DMS 273 (cell line): ENCODE results near the gene WNT10A.

Experiments used
- DNase-seq: peaks from one replicate; lab custom pipeline; 2025; ENCODE audit not compliant: unreplicated experiment; lab: John Stamatoyannopoulos, UW

WNT10A gene

DNA sequence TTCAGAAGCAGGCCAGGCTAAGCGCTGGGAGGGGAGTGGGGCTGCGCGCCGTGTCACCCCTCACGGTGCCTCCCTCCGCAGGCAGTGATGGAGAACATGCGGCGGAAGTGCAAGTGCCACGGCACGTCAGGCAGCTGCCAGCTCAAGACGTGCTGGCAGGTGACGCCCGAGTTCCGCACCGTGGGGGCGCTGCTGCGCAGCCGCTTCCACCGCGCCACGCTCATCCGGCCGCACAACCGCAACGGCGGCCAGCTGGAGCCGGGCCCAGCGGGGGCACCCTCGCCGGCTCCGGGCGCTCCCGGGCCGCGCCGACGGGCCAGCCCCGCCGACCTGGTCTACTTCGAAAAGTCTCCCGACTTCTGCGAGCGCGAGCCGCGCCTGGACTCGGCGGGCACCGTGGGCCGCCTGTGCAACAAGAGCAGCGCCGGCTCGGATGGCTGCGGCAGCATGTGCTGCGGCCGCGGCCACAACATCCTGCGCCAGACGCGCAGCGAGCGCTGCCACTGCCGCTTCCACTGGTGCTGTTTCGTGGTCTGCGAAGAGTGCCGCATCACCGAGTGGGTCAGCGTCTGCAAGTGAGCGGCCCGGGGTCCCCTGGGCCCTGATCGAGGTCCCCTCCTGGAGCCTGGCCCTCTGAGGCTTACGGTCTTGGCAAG lies 12.2 kb downstream of the WNT10A start:
- peak; percentile 89 for DNase-seq

DNA sequence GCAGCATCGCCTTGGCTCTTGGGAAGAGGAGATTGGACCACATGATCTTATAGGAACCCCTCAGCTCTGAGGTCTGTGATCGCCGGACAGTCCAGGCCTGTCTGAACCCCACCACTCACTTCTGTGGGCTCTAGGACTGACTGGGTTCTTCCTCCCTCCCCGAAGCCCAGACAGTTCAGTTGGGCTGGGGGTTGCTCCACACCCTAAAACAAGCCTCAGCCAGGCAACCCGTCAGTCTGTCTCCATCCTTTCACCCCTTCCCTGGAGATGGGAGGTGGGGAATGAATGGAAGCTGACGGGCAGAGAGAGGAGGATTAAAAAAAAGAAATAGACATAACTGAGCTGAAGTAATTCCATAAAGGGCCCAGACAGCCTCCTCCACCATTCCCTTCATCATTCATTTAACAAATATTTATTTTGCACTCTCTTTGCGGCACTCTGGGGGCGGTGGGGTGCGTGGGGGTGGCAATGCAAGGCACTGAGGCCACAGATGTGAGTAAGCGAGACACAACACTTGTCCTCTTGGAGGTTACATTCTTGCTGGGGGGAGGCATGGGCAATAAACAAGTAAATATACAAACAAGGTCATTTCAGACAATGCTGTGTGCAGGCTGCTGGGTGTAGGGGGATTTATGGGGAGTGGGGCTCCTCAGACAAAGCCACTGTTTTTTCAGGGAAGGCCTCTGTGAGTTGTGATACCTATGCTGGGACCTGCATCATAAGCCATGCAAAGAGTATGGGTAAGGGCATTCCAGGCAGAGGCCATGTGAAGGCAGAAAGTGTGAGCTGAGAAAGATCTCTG lies 12.9 kb downstream of the WNT10A start:
- DNase-seq: no peak

DNA sequence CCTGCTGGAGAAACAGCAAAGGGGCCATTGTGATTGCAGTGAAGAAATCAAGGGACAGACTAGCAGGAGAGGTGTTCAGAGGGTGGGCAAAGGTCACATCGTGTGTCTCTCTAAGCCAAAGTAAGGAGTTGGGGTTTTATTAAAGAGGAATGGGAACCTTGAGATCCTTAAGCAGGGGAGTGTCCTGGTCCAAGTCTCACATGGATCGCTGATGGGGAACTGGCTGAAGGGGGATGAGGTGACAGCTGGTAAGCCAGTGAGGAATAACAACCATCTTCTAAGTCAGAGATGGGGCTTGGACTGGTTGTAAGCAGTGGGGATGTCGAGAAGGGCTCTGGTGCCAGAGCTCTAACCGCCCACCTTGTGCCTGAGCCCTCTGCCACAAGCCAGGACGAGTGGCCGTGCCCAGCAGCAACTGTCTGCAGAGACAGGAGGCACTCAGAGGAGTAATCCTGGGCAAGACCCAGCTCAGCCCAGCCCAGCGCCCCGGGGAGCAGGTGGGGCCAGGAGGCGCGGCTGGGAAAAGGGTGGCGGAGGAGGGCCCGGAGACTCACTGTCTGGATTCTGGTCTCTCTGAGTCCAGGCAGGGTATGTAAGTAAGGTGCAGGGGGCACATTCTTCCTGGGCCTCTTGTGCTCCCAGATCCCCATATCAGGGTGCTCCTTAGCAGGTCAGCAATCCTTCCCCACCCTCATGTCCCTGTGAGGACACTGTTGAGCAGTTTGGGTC lies 13.7 kb downstream of the WNT10A start:
- DNase-seq: peak; percentile 51

DNA sequence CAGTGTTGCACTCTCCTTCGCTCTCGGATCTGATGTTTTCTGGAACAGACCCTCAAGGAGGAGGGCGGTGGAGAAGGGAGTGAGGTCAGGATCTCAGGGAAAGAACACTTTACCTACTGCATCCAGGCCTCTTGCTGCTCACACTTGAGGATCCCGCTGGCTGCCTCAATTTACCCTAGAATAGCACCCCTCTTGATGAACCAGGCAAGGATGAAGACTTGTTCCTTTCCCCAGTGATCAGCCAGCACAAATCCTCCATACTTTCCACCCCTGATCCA lies 14.2 kb downstream of the WNT10A start:
- no peak for DNase-seq

DNA sequence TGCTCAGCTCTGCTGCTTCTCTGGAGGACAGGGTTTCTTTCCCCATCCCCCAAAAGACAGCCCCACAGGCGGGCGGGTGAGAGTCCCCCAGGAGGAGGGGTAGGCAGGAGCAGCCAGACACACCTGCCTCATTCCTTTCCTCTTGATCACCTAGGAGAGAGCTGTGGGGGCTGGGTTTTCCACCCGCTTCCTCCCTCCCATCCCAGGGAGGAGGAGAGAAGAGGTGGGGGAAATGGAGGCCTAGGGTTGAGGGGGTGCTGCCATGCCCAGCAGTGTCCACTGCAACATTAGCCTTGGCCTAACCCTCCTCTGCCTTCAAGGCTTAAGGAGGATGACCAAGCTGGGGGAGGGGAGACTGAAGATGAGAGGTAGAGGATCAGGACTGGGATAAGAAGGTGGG lies 14.7 kb downstream of the WNT10A start:
- no peak for DNase-seq

DNA sequence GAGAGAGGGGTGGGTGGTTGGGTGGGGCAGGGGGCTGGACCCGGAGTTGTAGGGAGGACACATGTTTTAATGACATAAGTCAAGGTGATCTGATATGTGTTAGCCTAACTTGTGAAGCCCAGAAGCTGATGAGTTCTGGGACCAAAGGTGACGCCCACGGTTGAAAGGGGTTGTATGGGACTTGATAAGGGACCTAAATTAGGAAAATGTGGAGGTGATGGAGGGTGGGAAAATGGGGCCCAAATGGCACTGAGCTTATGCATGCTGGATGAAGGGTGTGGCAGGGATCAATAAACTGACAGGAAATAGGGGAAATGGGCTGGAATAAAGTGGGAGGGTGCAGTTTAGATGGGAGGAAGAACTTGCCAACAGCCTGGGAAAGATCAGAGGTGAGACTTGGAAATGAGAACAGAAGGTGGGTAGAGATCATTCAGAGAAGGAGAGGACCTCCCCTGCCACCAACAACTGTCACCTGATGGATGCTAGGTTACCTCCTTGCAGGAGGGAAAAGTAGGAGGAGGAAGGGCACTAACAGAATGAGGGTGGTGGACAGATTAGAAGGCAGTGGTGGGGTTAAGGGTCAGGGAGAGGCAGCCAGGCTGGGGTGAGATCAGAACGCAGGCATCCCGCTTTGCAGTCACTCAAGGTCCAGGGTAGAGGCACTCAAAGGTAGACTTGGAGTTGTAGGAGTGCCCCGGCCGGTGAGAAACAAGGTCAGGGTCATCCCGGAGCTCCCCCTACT lies 15.3 kb downstream of the WNT10A start:
- no peak for DNase-seq

DNA sequence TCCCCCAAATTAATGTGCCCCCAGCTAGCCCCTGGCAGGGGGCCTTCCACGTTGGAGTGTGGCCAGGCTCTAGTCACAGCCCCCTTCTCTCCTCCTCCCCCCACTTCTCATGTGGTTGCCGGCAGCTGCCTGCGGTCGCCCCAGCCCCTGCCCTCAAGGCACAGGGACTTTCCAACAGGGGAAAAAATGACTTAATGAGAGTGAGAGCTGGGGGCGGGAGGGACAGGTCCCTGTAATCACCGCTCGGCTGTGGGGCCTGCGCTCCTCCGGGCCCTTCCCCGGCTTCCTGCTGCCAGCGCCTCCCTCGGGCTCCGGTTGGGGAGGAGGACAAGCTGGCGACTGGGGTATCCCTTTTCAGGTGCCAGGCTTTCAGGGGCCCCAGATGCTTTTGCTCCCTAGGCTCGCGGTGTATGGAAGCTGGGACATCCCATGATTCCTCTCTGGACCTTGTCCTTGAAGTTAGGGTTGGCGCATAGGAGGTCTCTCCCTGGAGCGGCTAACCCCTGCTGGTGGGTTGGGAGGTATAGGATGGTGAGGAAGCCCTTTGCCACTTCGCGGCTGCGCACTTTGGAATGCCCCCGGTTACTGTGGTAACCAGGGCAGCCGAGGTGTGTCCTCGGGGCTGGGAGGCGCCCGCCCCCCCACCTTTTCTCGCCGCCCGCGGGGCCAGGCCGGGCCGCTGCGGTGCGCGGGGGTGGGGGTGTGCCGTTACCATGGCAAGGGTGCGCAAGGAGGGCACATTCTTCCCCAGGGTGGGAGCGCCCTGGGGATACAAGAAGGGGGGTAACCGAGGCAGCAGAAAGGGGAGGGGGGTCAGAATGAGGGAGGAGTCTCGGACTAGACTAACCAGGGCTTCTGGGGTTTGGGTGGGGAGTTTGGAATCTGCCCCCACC lies 16.1 kb downstream of the WNT10A start:
- peak; percentile 92 for DNase-seq

DNA sequence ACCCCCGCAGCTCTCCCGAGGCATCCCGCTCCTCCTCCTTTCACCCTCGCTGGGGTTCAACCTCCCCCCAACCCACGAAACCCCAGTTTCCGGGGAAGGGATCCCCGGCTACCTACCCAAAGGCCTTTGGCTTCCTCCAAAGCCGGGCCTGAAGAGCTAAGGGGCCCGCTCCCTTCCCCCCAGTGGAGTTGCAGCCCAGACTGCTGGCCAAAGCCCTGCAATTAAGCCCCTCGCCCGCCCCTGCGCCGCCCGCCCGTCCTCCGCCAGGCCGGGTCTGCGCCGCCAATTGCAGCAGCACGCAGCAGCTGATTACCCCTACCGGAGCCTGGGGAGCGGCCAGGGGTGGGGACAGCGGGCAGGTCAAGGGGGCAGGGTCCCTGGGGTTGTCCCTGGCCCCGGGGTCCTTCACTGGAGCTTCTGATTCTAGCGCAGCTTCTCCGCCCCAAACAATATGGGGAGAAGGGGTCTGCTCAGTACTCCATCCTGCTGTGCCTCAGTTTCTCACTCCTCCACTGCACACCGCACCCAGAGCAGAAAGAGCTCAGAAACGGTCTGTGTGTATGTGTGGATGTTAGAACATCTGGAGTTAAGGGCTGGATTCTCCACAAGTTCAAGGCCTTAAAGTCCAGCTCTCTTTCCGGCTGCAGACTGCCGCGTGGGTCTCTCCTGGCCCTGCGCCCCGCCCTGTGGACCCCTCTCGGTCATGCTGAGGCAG lies 16.9 kb downstream of the WNT10A start:
- no peak for DNase-seq

DNA sequence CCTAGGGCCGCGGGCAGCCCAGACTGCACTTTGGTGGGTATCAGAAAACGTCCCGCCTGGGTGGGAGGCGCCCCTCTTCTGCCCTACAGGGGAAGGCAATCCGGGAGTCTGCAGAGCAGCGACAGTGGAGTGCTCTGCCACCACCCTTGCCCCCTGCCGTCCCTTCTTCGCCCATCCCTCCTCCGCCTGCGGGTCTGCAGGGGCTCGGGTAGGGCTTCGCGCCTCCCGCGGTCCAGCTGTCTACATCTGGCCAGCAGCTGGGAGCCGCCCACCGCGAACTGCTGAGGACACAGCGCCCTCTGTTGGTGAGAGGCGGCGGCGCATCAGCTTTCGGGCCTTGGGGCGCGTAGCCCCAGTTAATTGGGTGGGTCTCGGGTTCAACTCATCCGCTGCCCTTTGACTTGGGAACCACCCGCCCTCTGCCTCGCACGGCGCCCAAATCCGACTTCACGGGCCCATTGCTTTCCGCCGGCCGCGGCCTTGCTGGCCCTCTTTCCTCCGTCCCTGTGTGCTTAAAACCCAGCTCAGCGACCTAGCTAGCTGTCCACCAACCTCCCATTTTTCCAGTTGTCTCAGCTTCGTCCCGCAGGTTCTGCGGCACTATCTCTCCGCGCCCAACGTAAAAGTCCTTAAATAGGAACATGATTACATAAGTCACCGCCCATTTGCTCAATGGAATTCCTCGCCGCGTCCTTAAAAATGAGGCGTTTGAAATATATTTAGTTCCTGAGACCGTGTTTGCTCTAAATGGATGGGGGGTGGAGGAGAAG lies 17.6 kb downstream of the WNT10A start:
- DNase-seq: peak; percentile 82

DNA sequence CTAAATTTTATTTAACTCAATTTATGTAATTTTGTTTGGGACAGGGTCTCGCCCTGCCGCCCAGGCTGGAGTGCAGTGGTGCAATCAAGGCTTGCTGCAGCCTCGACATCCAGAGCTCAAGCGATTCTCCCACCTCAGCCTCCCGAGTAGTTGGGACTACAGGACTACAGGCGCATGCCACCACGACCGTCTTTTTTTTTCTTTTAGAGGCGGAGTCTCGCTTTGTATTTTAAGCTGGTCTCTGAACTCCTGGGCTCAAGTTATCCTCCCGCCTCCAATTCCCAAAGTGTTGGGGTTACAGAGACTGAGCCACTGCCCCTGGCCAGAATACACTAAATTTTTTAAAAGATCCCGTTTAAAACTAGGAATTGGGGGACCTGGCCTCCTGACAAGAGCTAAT lies 18.5 kb downstream of the WNT10A start:
- DNase-seq: no peak

DNA sequence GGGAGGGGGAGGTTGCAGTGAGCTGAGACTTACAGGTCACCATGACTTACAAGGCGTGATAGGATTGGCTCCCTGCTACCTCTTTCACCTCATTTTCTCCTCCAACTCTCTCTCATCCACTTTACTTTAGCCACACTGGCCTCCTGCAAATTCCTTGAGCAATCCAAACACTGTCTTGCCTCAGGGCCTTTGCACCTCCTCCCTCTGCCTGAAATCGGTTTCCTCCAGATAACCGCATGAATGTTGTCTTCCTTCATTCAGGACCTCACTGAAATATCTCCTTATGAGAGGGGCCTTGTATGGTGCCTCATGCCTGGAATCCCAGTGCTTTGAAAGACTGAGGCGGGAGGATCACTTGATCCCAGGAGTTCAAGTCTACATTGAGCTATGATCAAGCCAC lies 21.8 kb downstream of the WNT10A start:
- DNase-seq: no peak

DNA sequence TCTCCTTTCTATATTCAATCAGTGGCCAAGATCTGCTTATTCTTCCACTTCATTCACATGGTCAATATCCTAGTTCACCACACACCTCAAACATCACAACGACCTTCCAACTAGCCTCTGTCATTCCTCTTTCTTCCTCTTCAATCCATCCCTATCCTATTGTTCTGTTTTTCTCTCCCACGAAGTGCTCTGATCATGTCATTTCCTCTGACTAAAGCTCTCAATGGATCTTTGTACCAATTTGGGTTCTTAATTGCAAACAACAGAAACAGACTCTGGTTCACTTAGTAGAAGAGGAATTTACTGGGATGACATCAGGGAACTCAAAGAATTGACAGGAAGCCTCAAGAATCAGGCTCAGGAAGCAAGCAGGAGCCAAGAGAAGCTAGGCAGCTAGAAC lies 23.5 kb downstream of the WNT10A start:
- DNase-seq: no peak

DNA sequence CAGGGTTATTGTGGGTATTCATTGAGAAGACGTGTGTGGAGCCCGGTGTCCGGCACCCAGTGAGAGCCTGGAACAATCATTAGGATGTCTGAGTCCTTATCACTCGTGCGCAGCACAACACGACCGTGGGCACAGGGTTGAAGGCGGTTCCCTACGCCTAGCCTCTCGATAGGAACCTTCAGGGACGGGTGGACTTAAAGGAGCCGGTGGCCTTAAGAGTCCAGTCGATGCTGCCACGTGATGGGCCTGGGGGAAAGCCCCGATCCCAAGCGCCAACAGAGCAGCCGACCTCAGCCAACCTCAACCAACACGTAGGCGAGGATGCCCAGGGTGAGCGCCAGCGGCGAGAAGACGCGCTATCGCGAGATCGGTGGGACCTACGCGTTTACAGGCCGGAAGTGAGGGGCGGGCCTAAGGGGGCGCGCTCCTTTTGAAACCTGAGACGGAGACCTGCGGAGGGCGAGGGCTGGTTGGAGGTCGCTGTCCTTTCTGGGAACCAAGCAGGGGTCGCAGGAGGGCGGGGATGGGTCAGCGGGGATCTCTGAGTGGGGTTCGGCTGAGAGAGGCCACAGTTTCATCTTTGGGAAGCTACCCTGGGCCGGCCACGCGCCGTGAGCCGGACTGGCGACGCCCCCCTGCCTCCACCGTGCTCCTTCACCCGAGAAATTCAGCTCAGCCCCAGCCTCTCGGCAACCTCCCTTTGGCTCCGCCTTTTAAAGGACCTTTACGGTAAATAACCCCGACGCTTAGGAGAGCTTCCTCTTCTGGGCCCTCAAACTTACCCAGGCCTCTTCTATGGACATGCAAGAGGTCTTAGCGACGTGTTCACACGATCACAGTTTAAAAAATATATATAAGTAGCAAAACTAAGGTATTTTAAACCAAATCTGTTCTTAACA lies 28.3 kb downstream of the WNT10A start:
- DNase-seq: peak; percentile 98

DNA sequence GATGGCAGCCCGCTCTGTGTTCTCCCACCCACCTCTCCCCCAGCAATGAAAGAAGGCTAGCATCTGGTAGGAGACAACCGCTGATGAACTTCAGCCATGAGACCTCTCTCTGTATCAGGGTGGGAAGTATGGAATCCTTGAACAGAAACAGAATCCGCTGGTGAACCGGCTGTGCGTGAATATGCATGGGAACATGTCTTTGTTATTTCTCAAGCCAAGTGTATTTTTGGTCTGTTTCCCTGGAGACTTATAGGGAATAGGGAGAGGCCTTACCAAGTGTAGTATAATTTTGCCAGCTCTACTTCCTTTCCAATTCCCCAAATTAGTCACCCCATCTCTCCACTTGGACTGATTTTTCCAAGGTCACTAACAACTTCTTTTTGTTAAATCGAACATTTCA lies 30.1 kb downstream of the WNT10A start:
- peak; percentile 33 for DNase-seq

DNA sequence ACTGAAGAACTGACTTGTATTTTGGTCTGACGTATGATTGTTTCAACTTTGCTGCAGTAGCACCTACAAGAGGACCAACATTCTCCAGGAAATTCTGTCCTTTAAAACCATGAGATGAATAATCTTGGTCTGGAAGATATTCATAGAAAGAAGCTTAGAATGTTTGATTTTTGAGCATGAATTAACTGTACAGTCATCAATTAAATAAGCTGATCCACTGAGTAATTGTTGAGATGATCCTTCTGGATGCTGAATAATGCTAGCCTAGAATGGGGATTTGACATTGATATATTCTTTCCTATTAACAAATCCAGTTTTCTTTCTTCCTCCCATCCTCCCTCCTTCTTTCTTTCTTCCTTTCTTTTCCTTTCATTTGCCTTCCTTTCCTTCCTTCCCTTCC lies 39.9 kb downstream of the WNT10A start:
- DNase-seq: no peak

DNA sequence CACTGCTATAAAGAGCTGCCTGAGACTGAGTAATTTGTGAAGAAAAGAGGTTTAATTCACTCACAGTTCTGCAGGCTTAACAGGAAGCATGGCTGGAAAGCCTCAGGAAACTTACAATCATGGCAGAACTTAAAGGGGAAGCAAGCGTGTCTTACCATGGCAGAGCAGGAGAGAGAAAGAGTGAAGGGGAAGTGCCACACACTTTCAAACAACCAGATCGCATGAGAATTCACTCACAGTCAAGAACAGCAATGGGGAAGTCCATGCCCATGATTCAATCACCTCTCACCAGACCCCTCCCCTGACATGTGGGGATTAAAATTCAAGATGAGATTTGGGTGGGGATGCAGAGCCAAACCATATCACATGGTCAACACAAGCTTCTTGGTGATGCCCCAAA lies 44.1 kb downstream of the WNT10A start:
- no peak for DNase-seq

DNA sequence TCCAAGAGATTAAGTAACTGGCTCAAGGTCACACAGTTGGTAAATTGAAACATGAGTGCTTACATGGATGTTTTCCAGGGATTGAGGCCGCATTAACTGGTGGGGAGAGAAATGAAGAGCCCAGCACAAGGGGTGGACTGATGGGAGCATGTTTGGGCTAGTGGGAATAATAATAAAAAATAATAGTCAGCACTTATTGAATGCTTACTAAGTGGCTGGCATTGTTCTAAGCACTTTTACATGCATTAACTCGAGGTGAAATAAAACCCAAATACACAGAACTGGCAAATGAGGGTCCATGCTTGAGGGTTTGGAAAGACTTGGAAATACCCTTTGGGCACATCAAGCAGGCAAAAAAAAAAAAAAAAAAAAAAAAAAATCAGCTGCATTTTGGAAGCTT lies 44.8 kb downstream of the WNT10A start:
- DNase-seq: no peak

DNA sequence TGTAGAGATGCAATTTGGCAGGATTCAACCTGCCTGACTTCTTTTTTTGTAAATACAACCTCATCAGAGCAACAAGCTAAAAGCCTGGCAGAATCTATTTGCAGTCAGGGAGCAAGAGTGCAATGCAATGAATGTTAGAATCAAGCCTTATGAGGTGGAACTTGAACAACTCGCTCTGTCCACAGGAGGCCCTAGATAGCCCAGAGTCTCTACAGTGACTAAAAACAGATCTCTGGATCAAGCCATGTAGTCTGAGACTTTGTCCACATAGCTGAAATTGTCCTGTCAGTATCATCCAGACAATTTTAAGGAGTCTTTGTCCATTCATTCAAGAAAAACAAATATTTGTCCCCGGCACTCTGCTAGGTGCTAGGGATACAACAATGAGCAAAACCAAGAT lies 46.8 kb downstream of the WNT10A start:
- DNase-seq: no peak
